HepG2 (cell line): ENCODE measurements around the gene PLXND1. TPM values are rescaled to one million over a fixed set of nuclear protein-coding genes. Genes with fewer than 3 reads are reported as not detected.

Experiments
- ARID2 ChIP-seq: sonication (generic); formaldehyde crosslinking; IDR thresholded peaks from 2 replicates; pipeline ENCODE4 v1.8.1; 2022; ENCODE audit warnings: mild to moderate bottlenecking, missing genetic modification reagents, borderline replicate concordance
- BRD4 ChIP-seq: sonication (generic); formaldehyde crosslinking; IDR thresholded peaks from 2 replicates; pipeline ENCODE4 v1.4.0; 2020; ENCODE audit warnings: missing genetic modification reagents
- ELF3 ChIP-seq: IDR thresholded peaks from 2 replicates; pipeline ENCODE4 v1.6.1; 2016; ENCODE audit warnings: missing genetic modification reagents, missing compliant biosample characterization
- FOXP1 ChIP-seq, 2 experiments: fragments of 450-650 bp in 1 of 2; IDR thresholded peaks; 2 replicates each; pipeline ENCODE4 v1.6.1; 2017 to 2018; ENCODE audit warnings: antibody characterized with exemption in 1 of 2
- HHEX ChIP-seq: IDR thresholded peaks from 2 replicates; pipeline ENCODE4 v1.6.1; 2016; ENCODE audit warnings: control low read depth
- HOXA9 ChIP-seq: sonication (generic); formaldehyde crosslinking; IDR thresholded peaks from 2 replicates; pipeline ENCODE4 v1.8.1; 2022; ENCODE audit warnings: missing genetic modification reagents, mild to moderate bottlenecking, moderate library complexity, borderline replicate concordance
- IRF2 ChIP-seq: IDR thresholded peaks from 2 replicates; pipeline ENCODE4 v1.6.1; 2018; ENCODE audit warnings: missing genetic modification reagents, missing compliant biosample characterization
- NFIC ChIP-seq: IDR thresholded peaks from 2 replicates; pipeline ENCODE4 v1.6.1; 2012; ENCODE audit warnings: mild to moderate bottlenecking, low read length, inconsistent platforms
- NR3C1 ChIP-seq: sonication (generic); formaldehyde crosslinking; IDR thresholded peaks from 2 replicates; pipeline ENCODE4 v1.4.0; 2020; ENCODE audit warnings: missing genetic modification reagents
- SIX4 ChIP-seq: sonication (generic); formaldehyde crosslinking; IDR thresholded peaks from 2 replicates; pipeline ENCODE4 v1.4.0; 2020; ENCODE audit warnings: missing genetic modification reagents
- ZBTB1 ChIP-seq: sonication (generic); formaldehyde crosslinking; IDR thresholded peaks from 2 replicates; pipeline ENCODE4 v1.4.0; 2020; ENCODE audit warnings: missing genetic modification reagents, borderline replicate concordance
- ZNF282 ChIP-seq: fragments of 450-650 bp; IDR thresholded peaks from 2 replicates; pipeline ENCODE4 v1.6.1; 2018; ENCODE audit not compliant: partially characterized antibody
- ZNF431 ChIP-seq: sonication (generic); formaldehyde crosslinking; IDR thresholded peaks from 2 replicates; pipeline ENCODE4 v1.9.0; 2022; ENCODE audit warnings: missing genetic modification reagents, low read depth, mild to moderate bottlenecking, borderline replicate concordance
- ZNF547 ChIP-seq: sonication (generic); formaldehyde crosslinking; IDR thresholded peaks from 2 replicates; pipeline ENCODE4 v1.5.1; 2020; ENCODE audit warnings: mild to moderate bottlenecking, missing genetic modification reagents
- ZNF768 ChIP-seq: sonication (generic); formaldehyde crosslinking; IDR thresholded peaks from 2 replicates; pipeline ENCODE4 v1.4.0; 2020; ENCODE audit warnings: missing genetic modification reagents
- polyA plus RNA-seq, 8 experiments: library from polyadenylated mRNA; depleted of rRNA in 3 of 8; stranded (reverse) in 7 of 8; unstranded in 1 of 8; fragments of >200 nt; fragmentation: Illumina TruSeq in 4 of 8; extraction: Trizol in 4 of 8; gene quantifications; 2 replicates each; pipeline versions ENCODE4 v1.2.1 to v1.2.3, GENCODE V29; 2011 to 2016; ENCODE audit warnings: low read depth in 4 of 8, missing spikeins in 1 of 8, mixed read lengths in 1 of 8; ENCODE audit not compliant: insufficient read depth in 1 of 8
- total RNA-seq, 5 experiments: library from RNA; depleted of rRNA; stranded (reverse); fragments of >200 nt; fragmentation: Illumina TruSeq; extraction: Trizol; gene quantifications; 2 replicates each; pipeline ENCODE4 v1.2.3, GENCODE V29; 2016; ENCODE audit warnings: low read depth in 1 of 5
- TF ChIP-seq, protein P1 (sequence below): IDR thresholded peaks from 2 replicates; pipeline ENCODE4 v1.6.1; 2016; ENCODE audit warnings: low read depth, control low read depth
- TF ChIP-seq, protein P2 (sequence below): sonication (generic); formaldehyde crosslinking; IDR thresholded peaks from 2 replicates; pipeline ENCODE4 v1.5.1; 2020; ENCODE audit warnings: missing genetic modification reagents, mild to moderate bottlenecking, borderline replicate concordance
- TF ChIP-seq, protein P3 (sequence below): sonication (generic); formaldehyde crosslinking; IDR thresholded peaks from 2 replicates; pipeline ENCODE4 v1.4.0; 2020; ENCODE audit warnings: missing genetic modification reagents
- TF ChIP-seq, protein P4 (sequence below): sonication (generic); formaldehyde crosslinking; IDR thresholded peaks from 2 replicates; pipeline ENCODE4 v1.4.0; 2020; ENCODE audit warnings: missing genetic modification reagents
- TF ChIP-seq, protein P5 (sequence below): sonication (generic); formaldehyde crosslinking; IDR thresholded peaks from 2 replicates; pipeline ENCODE4 v1.4.0; 2020; ENCODE audit warnings: missing genetic modification reagents

The PLXND1 gene
- total and polyA plus RNA-seq, 2 of the 13 experiments (the other 11 are each of a cell fraction or from before 2014, with no cell fraction given): 15.9 to 42.0 TPM

DNA sequence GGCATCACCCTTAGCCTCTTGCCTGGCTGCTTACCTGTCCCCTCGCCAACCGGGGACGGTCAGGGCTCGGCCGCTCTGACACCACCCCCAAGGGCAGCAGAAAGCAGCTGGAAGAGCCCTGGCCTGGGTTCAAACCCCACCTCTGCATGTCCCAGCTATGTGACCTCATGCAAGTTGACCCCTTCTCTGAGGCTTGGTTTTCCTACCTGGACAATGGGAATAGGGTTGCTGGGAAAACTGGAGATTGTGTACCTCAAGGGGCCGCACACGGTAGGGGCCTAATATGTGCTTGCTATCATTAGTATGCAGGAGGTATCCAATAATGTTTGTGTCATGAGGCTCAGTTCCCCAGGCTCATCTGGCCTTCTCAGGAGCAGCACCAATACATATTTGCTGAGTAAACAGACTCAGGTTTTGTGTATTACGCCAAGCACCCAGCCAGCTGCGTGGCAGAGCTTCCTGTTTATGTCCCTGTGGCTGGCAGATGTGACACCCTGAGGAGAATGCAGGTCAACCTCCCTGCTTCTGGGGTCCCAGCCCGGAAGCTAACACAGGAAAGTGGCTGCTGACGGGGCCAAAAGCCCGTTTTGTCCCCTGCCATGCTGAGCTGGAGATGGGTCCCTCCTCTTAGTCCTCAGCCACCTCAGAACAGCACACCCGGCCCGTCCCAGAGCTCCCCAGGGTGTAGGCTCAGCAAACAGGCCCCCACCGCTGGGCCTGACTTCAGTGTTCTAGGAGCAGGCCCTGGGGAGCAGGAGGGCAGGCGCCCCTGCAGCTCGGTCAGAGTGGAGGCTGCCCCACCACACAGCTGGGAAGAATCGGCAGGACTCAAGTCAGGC lies 29.7 kb downstream of the PLXND1 start (continued):
- TF ChIP-seq, protein P1, sequence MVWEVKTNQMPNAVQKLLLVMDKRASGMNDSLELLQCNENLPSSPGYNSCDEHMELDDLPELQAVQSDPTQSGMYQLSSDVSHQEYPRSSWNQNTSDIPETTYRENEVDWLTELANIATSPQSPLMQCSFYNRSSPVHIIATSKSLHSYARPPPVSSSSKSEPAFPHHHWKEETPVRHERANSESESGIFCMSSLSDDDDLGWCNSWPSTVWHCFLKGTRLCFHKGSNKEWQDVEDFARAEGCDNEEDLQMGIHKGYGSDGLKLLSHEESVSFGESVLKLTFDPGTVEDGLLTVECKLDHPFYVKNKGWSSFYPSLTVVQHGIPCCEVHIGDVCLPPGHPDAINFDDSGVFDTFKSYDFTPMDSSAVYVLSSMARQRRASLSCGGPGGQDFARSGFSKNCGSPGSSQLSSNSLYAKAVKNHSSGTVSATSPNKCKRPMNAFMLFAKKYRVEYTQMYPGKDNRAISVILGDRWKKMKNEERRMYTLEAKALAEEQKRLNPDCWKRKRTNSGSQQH (CRISPR knock-in tag): 0 out of 2 replicates have a peak, but pooled peaks have one; percentile 44
- TF ChIP-seq ELF3 (CRISPR knock-in tag) (peak; percentile 63; the same call in 1 of the 2 replicates), ZNF768 (CRISPR knock-in tag) (no peak), ZNF547 (CRISPR knock-in tag) (no peak), ZNF282 (no peak), ZBTB1 (CRISPR knock-in tag) (no peak), HOXA9 (CRISPR knock-in tag) (no peak), ZNF431 (CRISPR knock-in tag) (no peak), NR3C1 (CRISPR knock-in tag) (no peak), SIX4 (CRISPR knock-in tag) (no peak), FOXP1 (IDR thresholded peaks at IDR 0.05) (no peak), FOXP1 (CRISPR knock-in tag; IDR thresholded peaks at IDR 0.05) (peak; percentile 85), ARID2 (CRISPR knock-in tag) (no peak), IRF2 (peak; percentile 37; the same call in 1 of the 2 replicates), NFIC (no peak), HHEX (CRISPR knock-in tag) (no peak), BRD4 (CRISPR knock-in tag) (no peak)
- TF ChIP-seq, protein P2, sequence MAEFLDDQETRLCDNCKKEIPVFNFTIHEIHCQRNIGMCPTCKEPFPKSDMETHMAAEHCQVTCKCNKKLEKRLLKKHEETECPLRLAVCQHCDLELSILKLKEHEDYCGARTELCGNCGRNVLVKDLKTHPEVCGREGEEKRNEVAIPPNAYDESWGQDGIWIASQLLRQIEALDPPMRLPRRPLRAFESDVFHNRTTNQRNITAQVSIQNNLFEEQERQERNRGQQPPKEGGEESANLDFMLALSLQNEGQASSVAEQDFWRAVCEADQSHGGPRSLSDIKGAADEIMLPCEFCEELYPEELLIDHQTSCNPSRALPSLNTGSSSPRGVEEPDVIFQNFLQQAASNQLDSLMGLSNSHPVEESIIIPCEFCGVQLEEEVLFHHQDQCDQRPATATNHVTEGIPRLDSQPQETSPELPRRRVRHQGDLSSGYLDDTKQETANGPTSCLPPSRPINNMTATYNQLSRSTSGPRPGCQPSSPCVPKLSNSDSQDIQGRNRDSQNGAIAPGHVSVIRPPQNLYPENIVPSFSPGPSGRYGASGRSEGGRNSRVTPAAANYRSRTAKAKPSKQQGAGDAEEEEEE (CRISPR knock-in tag): no peak
- TF ChIP-seq, protein P3, sequence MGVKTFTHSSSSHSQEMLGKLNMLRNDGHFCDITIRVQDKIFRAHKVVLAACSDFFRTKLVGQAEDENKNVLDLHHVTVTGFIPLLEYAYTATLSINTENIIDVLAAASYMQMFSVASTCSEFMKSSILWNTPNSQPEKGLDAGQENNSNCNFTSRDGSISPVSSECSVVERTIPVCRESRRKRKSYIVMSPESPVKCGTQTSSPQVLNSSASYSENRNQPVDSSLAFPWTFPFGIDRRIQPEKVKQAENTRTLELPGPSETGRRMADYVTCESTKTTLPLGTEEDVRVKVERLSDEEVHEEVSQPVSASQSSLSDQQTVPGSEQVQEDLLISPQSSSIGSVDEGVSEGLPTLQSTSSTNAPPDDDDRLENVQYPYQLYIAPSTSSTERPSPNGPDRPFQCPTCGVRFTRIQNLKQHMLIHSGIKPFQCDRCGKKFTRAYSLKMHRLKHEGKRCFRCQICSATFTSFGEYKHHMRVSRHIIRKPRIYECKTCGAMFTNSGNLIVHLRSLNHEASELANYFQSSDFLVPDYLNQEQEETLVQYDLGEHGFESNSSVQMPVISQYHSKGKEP (CRISPR knock-in tag): no peak
- TF ChIP-seq, protein P4, sequence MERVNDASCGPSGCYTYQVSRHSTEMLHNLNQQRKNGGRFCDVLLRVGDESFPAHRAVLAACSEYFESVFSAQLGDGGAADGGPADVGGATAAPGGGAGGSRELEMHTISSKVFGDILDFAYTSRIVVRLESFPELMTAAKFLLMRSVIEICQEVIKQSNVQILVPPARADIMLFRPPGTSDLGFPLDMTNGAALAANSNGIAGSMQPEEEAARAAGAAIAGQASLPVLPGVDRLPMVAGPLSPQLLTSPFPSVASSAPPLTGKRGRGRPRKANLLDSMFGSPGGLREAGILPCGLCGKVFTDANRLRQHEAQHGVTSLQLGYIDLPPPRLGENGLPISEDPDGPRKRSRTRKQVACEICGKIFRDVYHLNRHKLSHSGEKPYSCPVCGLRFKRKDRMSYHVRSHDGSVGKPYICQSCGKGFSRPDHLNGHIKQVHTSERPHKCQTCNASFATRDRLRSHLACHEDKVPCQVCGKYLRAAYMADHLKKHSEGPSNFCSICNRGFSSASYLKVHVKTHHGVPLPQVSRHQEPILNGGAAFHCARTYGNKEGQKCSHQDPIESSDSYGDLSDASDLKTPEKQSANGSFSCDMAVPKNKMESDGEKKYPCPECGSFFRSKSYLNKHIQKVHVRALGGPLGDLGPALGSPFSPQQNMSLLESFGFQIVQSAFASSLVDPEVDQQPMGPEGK (CRISPR knock-in tag): no peak
- TF ChIP-seq, protein P5, sequence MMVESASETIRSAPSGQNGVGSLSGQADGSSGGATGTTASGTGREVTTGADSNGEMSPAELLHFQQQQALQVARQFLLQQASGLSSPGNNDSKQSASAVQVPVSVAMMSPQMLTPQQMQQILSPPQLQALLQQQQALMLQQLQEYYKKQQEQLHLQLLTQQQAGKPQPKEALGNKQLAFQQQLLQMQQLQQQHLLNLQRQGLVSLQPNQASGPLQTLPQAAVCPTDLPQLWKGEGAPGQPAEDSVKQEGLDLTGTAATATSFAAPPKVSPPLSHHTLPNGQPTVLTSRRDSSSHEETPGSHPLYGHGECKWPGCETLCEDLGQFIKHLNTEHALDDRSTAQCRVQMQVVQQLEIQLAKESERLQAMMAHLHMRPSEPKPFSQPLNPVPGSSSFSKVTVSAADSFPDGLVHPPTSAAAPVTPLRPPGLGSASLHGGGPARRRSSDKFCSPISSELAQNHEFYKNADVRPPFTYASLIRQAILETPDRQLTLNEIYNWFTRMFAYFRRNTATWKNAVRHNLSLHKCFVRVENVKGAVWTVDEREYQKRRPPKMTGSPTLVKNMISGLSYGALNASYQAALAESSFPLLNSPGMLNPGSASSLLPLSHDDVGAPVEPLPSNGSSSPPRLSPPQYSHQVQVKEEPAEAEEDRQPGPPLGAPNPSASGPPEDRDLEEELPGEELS (CRISPR knock-in tag): peak; percentile 86
